ENCODE results near the gene PSME3IP1. TPM values are rescaled to one million over a fixed set of nuclear protein-coding genes. Genes with fewer than 3 reads are reported as not detected.
A peak's percentile ranks its signal among the peaks of the same experiment; 100 is the strongest.

PSME3IP1 gene
- total RNA-seq, 1 donor from 2014 or later: 67.7 TPM

GRCh38 chr16:57169327-57169726 lies 16.5 kb downstream of the PSME3IP1 start:
- DNase-seq (ENCODE audit: low read depth, low spot score): no peak

- DNase-seq (ENCODE audit: low read depth, low spot score): peak; percentile 60
Measured at GRCh38 chr16:57167953-57168352, 17.9 kb downstream of the PSME3IP1 start.

GRCh38 chr16:57167538-57167937 lies 18.3 kb downstream of the PSME3IP1 start:
- DNase-seq (ENCODE audit: low read depth, low spot score): no peak

GRCh38 chr16:57166951-57167350 lies 18.9 kb downstream of the PSME3IP1 start:
- no peak for DNase-seq (ENCODE audit: low read depth, low spot score)

- no peak for DNase-seq (ENCODE audit: low read depth, low spot score)
Measured at GRCh38 chr16:57166451-57166850, 19.4 kb downstream of the PSME3IP1 start.

GRCh38 chr16:57165938-57166337 lies 19.9 kb downstream of the PSME3IP1 start:
- no peak for DNase-seq (ENCODE audit: low read depth, low spot score)

GRCh38 chr16:57165483-57165882 lies 20.4 kb downstream of the PSME3IP1 start:
- DNase-seq (ENCODE audit: low read depth, low spot score): no peak

- no peak for DNase-seq (ENCODE audit: low read depth, low spot score)
Measured at GRCh38 chr16:57163842-57164241, 22.0 kb downstream of the PSME3IP1 start.

GRCh38 chr16:57159447-57159846 lies 26.4 kb downstream of the PSME3IP1 start:
- no peak for DNase-seq (ENCODE audit: low read depth, low spot score)

- no peak for DNase-seq (ENCODE audit: low read depth, low spot score)
Measured at GRCh38 chr16:57157533-57157932, 28.3 kb downstream of the PSME3IP1 start.

GRCh38 chr16:57156351-57156703 lies 29.5 kb downstream of the PSME3IP1 start:
- DNase-seq (ENCODE audit: low read depth, low spot score): no peak

- no peak for DNase-seq (ENCODE audit: low read depth, low spot score)
Measured at GRCh38 chr16:57155702-57156350, 30.0 kb downstream of the PSME3IP1 start.

GRCh38 chr16:57153841-57154240 lies 32.0 kb downstream of the PSME3IP1 start:
- DNase-seq (ENCODE audit: low read depth, low spot score): no peak

GRCh38 chr16:57152096-57153093 lies 33.4 kb downstream of the PSME3IP1 start:
- DNase-seq (ENCODE audit: low read depth, low spot score): no peak

GRCh38 chr16:57151369-57151768 lies 34.5 kb downstream of the PSME3IP1 start:
- DNase-seq (ENCODE audit: low read depth, low spot score): no peak

- no peak for DNase-seq (ENCODE audit: low read depth, low spot score)
Measured at GRCh38 chr16:57150682-57151330, 35.0 kb downstream of the PSME3IP1 start.

- DNase-seq (ENCODE audit: low read depth, low spot score): no peak
Measured at GRCh38 chr16:57149391-57149790, 36.4 kb downstream of the PSME3IP1 start.

- no peak for DNase-seq (ENCODE audit: low read depth, low spot score)
Measured at GRCh38 chr16:57148481-57148880, 37.4 kb downstream of the PSME3IP1 start.

GRCh38 chr16:57147381-57148221 lies 38.2 kb downstream of the PSME3IP1 start:
- DNase-seq (ENCODE audit: low read depth, low spot score): no peak

GRCh38 chr16:57146735-57147134 lies 39.1 kb downstream of the PSME3IP1 start:
- no peak for DNase-seq (ENCODE audit: low read depth, low spot score)

- no peak for DNase-seq (ENCODE audit: low read depth, low spot score)
Measured at GRCh38 chr16:57146040-57146647, 39.7 kb downstream of the PSME3IP1 start.

Data from pulmonary artery endothelial cell (primary cell).